Posterior cingulate gyrus (tissue), 11 donors: Measurements from ENCODE around the gene NUP210L.

ENCODE experiments used
- DNase-seq, 10 donors: peaks; one replicate each; pipeline versions ENCODE4 v3.0.0 to v3.0.0-alpha.2; 2020 to 2021; ENCODE audit warnings: mixed read lengths in 3 of 10
- intact Hi-C: fragments of 100-400 bp; cut with DNase I; formaldehyde crosslinking; loops from one replicate; pipeline ENCODE4 v1.15.1; 2023

The NUP210L gene

DNA sequence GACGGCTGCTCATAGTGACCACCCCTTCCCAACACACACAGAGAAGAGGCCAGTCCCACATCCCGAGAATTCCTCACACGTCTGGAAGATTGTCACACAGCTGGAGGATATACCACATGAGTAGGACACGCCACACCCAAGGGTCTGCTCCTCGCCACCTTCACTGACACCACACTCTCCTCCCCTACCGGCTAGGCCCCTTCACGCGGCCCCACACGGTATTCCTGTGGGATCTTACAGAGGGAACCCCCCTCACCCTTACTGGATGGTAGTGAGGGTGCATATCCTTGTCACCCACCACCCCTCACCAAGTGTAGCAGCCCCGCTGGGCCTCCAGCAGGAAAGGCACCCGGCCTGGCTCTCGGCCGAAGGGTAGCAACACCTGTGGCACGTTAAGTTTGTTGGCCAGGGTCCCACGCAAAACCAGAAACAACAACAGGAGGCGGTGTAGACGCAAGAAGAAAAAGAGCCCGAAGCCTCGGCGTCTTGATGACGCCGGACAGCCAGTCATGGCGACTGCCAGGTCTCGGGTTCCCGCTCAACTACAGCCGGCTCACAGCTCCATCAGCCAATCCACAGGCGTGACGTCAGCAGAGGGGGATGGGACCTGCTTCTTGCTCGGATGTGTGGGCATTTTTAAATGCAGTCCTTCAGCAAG, at the start of gene NUP210L:
Gene NUP210L (minus strand): TSS at position 540 of the 658 bp plus-strand sequence.
- intact Hi-C loops, result no loop called here
- no peak for DNase-seq

DNA sequence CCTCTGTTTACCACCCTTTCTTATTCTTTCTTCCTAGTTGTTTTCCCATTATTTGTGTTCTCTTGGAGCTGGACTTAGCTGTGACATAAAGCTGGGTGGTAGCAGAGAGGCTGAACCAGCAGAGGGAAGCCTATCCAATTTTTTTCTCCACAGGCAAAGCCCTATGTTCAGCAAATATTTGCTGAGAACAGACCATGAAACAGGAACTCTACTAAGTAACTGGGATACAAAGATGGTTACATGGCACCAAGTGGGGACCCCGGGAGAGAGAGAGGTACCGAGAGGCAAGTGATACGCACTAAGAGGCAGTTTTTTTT, 44.6 kb upstream of the NUP210L start:
- no peak for DNase-seq
- intact Hi-C loops, result loop anchor here (5.0 kb wide), 1 partner anchor 73 kb away; the partner anchor contains the start of gene HAX1

DNA sequence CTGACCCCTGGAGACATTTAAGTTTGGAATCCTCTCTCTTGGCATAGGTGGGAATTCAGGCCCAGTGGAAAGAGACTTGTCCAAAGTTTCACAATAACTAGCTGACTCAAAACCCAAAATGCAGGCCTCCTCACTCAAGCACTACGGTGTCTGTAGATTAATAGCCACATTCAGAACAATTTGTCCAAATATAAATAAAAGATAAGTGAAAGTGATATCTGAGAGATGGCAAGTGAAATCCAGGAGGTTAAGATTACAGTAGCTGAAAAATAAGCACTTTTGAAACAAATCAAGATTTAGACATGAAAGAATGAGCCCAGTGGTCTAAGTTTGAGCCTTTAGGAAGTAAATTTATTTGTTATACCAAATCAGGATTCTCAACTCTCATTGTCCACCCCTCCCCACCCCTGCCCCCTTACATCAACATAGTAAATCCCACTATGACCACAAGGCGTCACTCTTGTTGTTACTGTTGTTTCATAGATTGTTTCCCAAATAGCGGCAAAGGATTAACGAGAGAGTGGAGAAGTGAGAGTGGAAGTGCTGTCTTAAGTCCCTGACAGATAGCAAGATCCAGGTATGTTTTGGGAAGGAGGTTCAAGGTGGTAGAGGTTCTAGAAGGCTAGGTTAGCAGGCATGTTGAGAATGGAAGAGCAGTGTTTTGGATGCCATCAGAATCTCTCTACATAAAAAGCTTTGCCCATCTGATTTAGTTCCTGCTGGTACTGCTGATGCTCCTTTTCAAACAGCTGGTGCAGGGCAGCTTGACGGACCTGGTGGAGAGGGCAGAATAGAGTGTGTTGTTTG, 44.1 kb upstream of the NUP210L start:
- peak in 2 of 10 donors; percentile 8 to 17 for DNase-seq
- intact Hi-C loops, result loop anchor here (5.0 kb wide), 1 partner anchor 73 kb away; the partner anchor contains the start of gene HAX1

DNA sequence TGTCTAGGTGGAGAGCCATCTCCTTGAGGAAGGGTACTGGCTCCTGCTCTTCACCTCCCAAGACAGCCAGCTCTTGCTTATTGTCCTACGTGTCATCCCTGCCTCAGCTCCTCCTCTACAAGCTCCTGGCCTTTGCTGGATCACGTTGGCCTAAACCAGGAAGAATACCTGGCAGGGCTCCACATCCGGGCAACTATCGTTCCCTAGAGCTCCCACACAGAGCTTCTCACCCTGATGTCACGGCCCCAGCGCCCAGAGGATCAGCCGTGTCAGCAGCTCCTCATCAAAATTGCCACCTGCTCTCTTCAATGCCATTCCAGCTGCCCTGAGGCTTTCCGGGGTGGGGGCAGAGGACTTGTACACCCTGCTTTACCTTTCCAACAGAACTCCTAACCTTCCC, 38.9 kb upstream of the NUP210L start:
- DNase-seq, result peak in 1 of 10 donors; percentile 71
- intact Hi-C loops, result no loop called here

DNA sequence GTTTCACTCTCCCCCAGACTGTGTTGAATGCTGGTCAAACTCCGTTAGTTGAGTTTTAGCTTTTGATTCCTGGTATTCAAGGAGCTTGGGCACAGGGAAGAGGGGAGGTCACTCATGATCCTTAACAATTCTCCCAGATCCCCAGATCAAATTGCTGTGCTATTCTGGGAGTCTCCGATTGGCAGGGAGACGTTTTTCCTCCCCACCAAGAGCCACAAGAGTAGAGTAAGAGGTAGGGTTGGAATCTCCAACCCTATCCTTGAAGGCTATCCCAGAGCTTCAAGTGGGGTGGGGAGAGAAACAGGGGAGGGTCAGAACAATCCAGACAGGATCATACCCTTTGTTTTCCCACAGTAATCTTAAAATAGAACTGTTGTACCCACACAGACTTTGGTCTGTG, 37.6 kb upstream of the NUP210L start:
- intact Hi-C loops, result no loop called here
- DNase-seq, result peak in 1 of 10 donors; percentile 24

DNA sequence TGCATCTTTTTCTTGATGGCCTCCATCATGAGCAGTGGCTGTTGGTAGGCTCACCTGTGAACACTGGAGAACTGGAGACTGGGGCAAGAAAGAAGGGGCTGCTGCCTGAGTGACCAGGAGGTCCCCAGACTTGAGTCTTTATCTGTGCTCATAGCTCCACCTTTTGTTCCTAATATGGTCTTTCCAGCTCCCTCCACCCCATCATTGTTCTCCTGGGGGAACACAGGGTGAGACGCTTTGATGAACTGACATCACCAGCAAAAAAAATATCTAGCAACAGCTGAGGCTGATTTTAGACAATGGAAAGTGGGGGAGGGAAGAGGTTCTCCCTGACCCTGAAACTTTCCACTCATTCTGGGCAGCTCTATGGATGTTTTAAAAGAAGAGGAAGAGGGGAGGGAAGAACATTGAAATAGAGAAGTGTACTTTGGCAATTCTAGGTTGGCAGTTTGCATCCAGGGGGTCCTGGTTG, 37.2 kb upstream of the NUP210L start, which contains the start of gene TPM3:
Gene TPM3 (minus strand): TSS at position 111 of the 472 bp plus-strand sequence. CDS start 82 bp downstream, at position 29.
- DNase-seq, result no peak
- intact Hi-C loops, result no loop called here

DNA sequence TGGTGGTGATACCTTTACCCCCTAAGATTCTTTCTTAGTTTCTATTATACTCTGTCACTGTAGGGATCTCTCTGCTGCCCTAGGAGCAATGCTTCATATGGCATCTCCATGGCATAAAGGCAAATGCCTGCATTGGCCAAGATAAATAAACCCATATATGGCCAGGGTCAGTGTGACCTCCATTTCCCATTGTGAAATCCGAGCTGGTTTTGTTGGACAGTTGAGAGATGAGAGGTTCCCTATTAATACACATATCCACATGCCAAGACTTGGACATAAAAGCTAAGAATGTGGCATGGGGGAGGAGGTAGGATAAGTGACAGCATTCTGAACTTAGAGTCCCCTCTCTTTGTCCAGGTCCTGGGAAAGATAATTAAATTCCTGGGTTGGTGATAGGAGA, 35.7 kb upstream of the NUP210L start:
- intact Hi-C loops, result no loop called here
- no peak for DNase-seq

DNA sequence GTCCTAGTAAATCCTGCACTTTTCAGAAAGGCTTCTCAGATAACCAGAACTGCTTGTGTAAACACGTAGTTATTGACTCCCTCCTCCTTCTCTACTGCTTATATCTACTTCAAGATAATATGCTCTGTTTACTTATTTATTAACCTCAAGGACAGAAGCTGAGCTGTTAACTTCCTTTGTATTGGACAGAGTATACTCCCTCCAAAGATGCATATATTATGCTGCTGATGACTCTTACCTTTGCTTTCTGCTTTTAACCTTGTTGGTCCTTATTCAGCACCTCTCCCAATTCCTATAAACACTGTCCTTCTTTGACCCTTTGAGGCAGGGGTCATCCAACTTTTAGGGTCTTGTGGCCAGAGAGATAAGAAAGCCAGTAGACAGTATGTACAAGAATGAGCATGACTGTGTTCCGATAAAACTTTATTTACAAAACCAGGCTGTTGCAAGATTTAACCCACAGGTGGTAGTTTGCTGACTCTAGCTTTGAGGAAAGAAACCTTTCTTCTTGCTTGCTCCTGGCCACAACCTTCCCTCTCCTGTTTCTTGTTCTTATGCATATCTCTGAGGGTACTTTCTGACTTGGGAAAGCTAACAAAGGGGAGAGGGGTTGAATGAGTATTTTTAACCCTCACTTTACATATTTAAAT, 32.1 kb upstream of the NUP210L start:
- intact Hi-C loops, result no loop called here
- DNase-seq, result no peak

DNA sequence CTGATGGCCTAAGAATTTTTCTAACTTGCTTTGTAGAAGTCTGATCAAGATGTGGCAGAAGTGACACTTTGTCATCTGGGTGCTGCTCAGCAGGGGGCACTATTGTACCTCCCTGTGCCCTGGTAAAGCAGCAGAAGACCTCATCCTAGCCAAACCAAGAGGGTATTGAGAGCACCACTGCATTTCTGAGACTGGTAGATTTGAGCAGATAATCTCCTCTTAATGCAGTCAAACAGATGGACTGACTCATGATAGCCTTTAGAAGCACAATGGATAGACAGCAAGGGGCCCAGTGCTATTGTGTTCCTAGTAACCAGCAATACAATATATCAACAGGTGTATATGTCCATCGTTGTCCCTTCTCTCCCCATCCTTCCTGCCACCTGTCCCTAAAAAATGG, 31.3 kb upstream of the NUP210L start:
- intact Hi-C loops, result no loop called here
- peak in 3 of 10 donors; percentile 19 to 87 (median 31) for DNase-seq

DNA sequence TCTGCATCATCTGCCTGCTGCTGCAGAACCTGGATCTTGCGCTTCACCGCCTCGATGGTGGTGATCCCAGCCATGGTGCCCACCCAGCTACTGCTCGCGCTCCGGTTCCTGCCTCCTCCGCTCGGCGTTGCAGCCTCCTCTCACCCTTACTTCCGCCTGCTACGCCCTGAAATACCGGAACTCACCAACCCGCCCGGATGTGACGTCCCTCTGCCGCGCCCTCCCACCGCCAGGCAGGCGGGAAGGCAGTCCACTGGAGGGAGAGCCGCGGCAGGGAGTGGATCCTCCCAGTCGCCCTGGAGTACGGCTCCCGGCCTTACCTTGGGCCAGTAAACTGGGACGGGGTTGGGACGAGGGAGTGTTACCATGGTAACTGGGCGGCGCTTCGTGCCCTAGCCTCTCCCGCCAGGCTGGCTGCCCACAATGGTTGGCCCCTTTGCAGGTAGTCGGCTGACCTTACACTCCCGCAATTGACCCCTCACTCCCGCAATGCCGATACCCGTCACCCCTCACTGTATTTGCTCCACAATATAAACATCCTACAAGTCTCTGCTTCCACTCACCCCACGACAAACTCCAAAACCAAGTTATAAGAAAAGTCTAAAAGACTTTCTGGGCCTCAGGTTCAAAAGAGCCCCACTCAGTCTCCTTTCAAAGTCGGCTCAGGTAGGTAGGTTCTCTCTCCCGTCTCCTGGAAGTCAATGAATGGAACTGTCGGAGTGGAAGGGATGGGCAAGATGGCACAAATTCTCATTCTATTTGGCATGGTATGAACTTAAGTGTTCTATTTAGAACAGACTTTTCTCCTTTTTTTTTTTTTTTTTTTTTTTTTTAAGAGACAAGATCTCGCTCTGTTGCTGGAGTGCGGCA, 28.4 kb upstream of the NUP210L start:
- DNase-seq, result peak; percentile 93 to 99 (median 97)
- intact Hi-C loops, result loop anchor here (2.0 kb wide), 1 partner anchor 38 kb away; the partner anchor contains the start of gene UBAP2L

DNA sequence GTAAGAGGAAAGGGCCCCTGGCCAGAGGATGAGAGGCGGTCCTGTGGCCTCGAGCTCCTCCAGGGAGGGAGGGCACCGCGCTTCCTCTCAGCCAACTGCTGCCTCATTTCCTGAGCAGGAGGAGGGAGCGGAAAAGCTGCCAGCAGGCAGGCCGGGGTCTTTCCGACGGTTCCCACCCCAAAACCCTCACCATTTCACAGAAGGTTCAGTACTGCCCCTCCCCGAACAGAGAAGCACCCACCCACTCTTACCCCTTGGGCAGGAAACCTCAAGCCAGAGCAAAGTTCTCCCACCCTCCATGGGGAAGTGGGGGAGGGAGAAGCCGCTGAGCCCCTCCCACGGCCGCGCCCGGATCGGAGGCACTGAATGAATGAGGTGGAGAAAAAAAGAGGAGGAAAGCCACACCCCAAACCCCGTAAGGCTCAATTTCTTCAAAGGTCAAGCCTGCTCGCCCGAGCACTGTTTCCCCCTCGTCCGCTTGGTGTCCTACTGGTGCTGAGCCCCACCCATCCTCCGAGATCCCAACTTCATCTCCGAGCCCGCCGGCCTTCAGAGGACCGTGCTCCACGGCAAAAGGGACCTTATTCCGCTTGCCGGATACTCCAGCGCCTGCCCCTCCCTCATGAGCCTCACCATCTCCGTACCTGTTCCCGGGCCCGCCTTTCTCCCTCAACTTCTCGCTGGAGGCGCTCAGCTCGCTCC, 27.6 kb upstream of the NUP210L start:
- intact Hi-C loops, result loop anchor here (2.0 kb wide), 1 partner anchor 38 kb away; the partner anchor contains the start of gene UBAP2L
- DNase-seq, result peak; percentile 16 to 90 (median 36)

DNA sequence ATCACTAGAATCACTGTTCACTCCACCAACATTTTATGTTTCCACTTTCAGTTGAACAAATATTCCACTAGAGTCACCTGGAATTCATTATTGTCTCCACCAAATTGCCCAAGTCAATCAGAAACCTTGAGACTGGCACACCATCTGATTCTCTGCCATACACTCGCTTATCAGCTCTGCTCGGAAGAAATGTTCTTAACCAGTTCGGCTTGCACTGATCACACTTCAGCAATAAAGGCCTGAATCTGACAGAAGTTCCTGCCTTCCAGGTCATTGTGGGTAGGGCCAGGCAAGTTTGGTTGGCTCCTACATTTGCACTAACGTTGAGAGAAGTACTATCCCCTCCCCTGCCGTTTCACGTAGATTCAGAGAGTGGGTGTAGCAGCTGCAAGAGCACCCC, 27.1 kb upstream of the NUP210L start:
- intact Hi-C loops, result loop anchor here (2.0 kb wide), 1 partner anchor 39 kb away; the partner anchor contains the start of gene UBAP2L
- DNase-seq, result no peak

DNA sequence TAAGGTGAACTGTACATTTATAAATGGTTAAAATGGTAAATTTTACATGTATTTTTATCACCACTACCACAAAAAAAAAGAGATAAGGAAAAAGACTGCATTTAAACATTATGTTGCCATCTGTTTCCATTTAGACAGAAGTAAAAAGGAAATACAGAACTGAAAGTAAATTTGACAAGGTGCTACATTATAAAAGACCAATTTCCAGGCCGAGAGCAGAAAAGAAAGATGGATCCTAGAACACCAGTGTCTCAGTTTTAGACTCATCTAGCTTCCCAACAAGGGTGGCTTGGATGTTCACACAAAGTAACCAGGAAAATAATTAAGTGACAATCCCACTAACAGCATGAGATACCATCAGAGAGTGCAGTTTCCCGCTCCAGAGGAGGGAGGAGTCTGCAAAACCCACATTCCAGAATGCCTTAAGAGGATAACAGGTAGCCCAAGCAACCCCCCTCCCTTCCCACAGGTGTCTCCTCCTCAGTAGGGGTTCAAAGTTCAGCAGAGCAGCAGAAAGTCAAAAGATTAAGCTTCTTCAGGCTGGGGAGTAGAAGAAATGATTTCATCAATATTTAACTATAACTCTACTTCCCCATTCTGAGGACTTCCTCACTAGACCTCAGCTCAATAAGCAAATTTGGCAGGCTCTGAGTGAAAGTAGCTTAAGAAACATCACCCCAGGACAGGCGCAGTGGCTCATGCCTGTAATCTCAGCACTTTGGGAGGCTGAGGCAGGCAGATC, 25.2 kb upstream of the NUP210L start:
- intact Hi-C loops, result no loop called here
- DNase-seq, result peak in 1 of 10 donors; percentile 43

DNA sequence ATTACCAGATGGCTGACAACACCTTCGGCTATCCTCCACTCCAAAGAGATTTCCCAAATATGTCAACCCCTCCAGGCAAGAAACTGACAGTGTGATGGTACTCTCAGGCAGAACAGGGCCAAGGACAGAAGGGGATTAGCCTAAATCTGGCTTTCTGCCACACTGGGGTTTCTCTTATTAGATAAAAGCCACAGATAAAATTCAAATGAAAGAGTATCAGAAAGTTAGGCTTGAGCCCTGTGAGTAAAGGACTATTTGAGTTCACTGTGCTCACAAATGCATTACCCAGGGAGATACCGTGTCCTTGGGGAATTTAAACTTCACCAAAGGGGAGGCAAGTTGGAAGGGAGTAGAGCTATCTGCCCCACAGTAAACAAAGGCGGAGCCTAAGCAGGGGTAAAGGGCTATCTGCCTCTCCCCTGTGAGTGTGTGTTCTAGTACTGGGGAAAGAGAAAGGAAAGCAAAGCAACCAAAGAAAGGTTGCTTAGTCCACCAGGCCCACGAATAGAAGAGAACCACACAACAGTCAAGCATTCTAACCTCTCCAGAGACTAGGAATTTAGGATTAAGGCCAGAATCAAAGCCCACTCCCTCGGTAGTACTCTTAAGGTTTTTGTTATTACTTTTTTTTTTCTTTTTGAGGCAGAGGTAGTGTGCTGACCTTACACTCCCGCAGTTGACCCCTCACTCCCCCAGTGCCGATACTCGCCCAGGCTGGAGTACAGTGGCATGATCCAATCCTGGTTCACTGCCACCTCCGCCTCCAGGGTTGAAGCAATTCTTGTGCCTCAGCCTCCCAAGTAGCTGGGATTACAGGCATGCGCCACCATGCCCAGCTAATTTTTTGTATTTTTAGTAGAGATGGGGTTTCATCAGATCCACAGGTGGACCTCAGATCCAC, 24.3 kb upstream of the NUP210L start:
- intact Hi-C loops, result no loop called here

DNA sequence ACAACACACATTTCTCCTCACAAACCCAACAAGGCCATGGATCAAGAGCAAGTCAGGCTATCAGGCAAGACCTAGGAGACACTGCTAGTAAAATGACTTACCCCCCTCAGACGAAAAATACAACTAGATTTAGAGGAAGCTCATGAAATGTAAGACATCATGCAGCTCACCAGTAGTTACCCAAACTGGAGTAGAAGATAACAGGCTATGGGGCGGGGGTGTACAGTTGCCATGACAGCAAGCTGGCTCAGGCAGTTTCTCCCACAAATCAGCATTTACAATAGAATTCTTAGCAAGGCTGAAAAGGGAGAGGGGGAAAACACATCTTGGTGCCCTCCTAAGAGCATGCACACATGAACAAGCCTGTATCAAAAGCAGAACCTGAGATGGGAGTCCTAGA, 23.1 kb upstream of the NUP210L start:
- DNase-seq, result peak in 3 of 10 donors; percentile 32 to 86 (median 57)

More for the DNA sequence above, 24.3 kb upstream of the NUP210L start:
- DNase-seq, result peak in 1 of 10 donors; percentile 57

DNA sequence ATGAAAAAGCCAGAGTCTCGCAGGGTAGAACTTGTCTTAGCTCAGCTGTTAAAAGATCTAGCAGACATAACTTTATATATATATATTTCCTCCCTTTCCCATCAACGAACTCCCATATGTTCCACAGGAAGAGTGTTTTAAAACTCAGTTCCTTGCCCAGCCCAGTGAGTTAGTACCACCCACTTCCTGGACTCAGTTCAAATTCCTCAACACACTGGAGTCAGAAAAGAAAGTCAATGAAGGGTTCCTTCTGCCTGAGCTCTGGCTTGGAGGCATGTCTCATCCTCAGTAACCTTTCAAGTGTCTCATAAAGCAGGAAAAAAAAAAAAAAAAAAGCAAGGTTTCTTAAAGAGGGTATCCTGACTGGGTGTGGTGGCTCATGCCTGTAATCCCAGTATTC, 21.5 kb upstream of the NUP210L start:
- DNase-seq, result peak in 2 of 10 donors; percentile 18 to 50

More for the DNA sequence above, 23.1 kb upstream of the NUP210L start:
- intact Hi-C loops, result no loop called here

DNA sequence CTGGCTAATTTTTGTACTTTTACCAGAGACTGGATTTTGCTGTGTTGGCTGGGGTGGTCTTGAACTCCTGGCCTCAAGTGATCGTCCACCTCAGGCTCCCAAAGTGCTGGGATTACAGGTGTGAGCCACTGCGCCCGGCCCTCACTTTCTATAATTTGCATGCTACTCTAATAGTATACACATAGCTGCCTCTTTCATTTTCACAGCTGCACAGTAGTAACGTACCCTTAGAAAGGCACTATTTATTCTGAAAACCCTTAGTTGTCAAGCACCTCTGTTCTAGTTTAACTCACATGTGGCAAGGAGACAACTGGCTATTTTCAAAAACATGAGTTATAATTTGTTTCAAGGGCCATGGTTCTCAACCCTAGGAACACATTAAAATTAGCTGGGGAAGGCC, 19.8 kb upstream of the NUP210L start:
- intact Hi-C loops, result no loop called here
- DNase-seq, result no peak

More for the DNA sequence above, 21.5 kb upstream of the NUP210L start:
- intact Hi-C loops, result no loop called here
